Prostate gland (tissue), 2 donors: Measurements from ENCODE around the gene PRSS8. TPM values are rescaled to one million over a fixed set of nuclear protein-coding genes. Genes with fewer than 3 reads are reported as not detected.
"Not testable (repeated sequence)": the region's sequence is repeated elsewhere in the genome, so short reads cannot be mapped to it uniquely, and the experiment has no call there.

Experiments used
- DNase-seq: peaks from one replicate; pipeline ENCODE4 v3.0.0-alpha.2; 2019; ENCODE audit warnings: low spot score
- H3K27ac ChIP-seq, 2 donors: fragments of 200-600 bp; sonication (generic); 2 replicates each; pipeline ENCODE4 v1.5.1; 2017 to 2019
- H3K27me3 ChIP-seq: fragments of 200-600 bp; sonication (generic); replicated peaks from 2 replicates; pipeline ENCODE4 v1.5.1; 2019; ENCODE audit not compliant: insufficient read depth
- H3K36me3 ChIP-seq, 2 donors: fragments of 200-600 bp; sonication (generic); 1 replicate in 1 of 2; 2 replicates in 1 of 2; pipeline versions ENCODE4 v1.5.1 to v1.8.1; 2017 to 2019
- H3K4me1 ChIP-seq: fragments of 200-600 bp; sonication (generic); replicated peaks from 2 replicates; pipeline ENCODE4 v1.5.1; 2019
- H3K4me3 ChIP-seq, 2 donors: fragments of 200-600 bp; sonication (generic); 2 replicates each; pipeline ENCODE4 v1.5.1; 2017 to 2019
- H3K9me3 ChIP-seq: fragments of 200-600 bp; sonication (generic); 2 replicates; pipeline ENCODE4 v1.5.1; 2017
- CTCF ChIP-seq, 4 experiments: fragments of 200-600 bp in 2 of 4; fragments of 450-650 bp in 2 of 4; sonication (generic) in 2 of 4; IDR thresholded peaks; 1 replicate in 3 of 4; 2 replicates in 1 of 4; pipeline ENCODE4 v1.5.1; 2016 to 2019; ENCODE audit warnings: antibody characterized with exemption in 4 of 4, mild to moderate bottlenecking in 2 of 4, moderate library complexity in 2 of 4
- POLR2A ChIP-seq: fragments of 450-650 bp; IDR thresholded peaks from one replicate; pipeline ENCODE4 v1.6.1; 2016; ENCODE audit warnings: antibody characterized with exemption, mild to moderate bottlenecking
- POLR2AphosphoS5 ChIP-seq: sonication (generic); formaldehyde crosslinking; IDR thresholded peaks from one replicate; pipeline ENCODE4 v1.6.1; 2017; ENCODE audit warnings: antibody characterized with exemption
- WGBS: methylation state at CpG from one replicate; pipeline ENCODE4 v1.1.5; 2018; 5-methylcytosine and 5-hydroxymethylcytosine counted together
- intact Hi-C: fragments of 100-400 bp; cut with DNase I; formaldehyde crosslinking; loops from one replicate; pipeline ENCODE4 v1.14.2; 2022
- total RNA-seq, 2 donors: library from RNA; depleted of rRNA; stranded (reverse); fragments of >200 nt; gene quantifications; one replicate each; pipeline ENCODE4 v1.1.0, GENCODE V29; 2016

Gene PRSS8
- total RNA-seq, 2 donors from 2014 or later: 29.9 to 118 TPM

GRCh38 chr16:31143694-31144148 lies 8.2 kb upstream of the PRSS8 start:
- Histone ChIP-seq H3K4me3 (no peak overlapping the region), H3K27ac (no peak overlapping the region), H3K9me3 (no peaks in the 10 kb centered on the region), H3K4me1 (peaks cover 7% of the 10 kb centered on the region), H3K36me3 (no peaks in the 10 kb centered on the region), H3K27me3 (no peaks in the 10 kb centered on the region)
- DNase-seq: no peak
- TF ChIP-seq POLR2AphosphoS5 (no peak), CTCF (IDR thresholded peaks at IDR 0.05) (no peak), POLR2A (no peak)
- intact Hi-C loops: loop anchor here (5.0 kb wide), 2 partner anchors 36 to 51 kb away; partner anchors contain the start of genes BCKDK and VKORC1
- 92% methylated on average over 8 of the region's 8 CpGs for WGBS

- Histone ChIP-seq H3K36me3 (no peaks in the 10 kb centered on the region), H3K4me1 (peaks cover 7% of the 10 kb centered on the region), H3K27me3 (no peaks in the 10 kb centered on the region), H3K27ac (peak overlapping the region; percentile 80 to 82), H3K9me3 (no peaks in the 10 kb centered on the region), H3K4me3 (peak overlapping the region; percentile 30 to 51)
- TF ChIP-seq POLR2AphosphoS5 (no peak), CTCF (IDR thresholded peaks at IDR 0.05) (no peak), POLR2A (no peak)
- 57% methylated on average over 22 of the region's 22 CpGs for WGBS
- DNase-seq: no peak
- intact Hi-C loops: loop anchor here (5.0 kb wide), 2 partner anchors 36 to 51 kb away; partner anchors contain the start of genes BCKDK and VKORC1
These were observed 7.6 kb upstream of the PRSS8 start for GRCh38 chr16:31143011-31143693.

- Histone ChIP-seq H3K4me1 (peaks cover 7% of the 10 kb centered on the region), H3K9me3 (no peaks in the 10 kb centered on the region), H3K27ac (peak overlapping the region; percentile 80 to 82), H3K4me3 (peak overlapping the region; percentile 30 to 51), H3K36me3 (no peaks in the 10 kb centered on the region), H3K27me3 (no peaks in the 10 kb centered on the region)
- WGBS: 2% methylated on average over 59 of the region's 89 CpGs
- peak; percentile 97 to 100 (median 100) for TF ChIP-seq CTCF (IDR thresholded peaks at IDR 0.05)
- peak; percentile 61 for TF ChIP-seq POLR2A
- peak; percentile 90 for TF ChIP-seq POLR2AphosphoS5
- intact Hi-C loops: loop anchor here (1.0 to 5.0 kb wide), 3 partner anchors 35 to 50 kb away; partner anchors contain the start of genes BCKDK, FUS and VKORC1
- peak; percentile 99 for DNase-seq
These were observed 6.8 kb upstream of the PRSS8 start for GRCh38 chr16:31142109-31143010.

DNA sequence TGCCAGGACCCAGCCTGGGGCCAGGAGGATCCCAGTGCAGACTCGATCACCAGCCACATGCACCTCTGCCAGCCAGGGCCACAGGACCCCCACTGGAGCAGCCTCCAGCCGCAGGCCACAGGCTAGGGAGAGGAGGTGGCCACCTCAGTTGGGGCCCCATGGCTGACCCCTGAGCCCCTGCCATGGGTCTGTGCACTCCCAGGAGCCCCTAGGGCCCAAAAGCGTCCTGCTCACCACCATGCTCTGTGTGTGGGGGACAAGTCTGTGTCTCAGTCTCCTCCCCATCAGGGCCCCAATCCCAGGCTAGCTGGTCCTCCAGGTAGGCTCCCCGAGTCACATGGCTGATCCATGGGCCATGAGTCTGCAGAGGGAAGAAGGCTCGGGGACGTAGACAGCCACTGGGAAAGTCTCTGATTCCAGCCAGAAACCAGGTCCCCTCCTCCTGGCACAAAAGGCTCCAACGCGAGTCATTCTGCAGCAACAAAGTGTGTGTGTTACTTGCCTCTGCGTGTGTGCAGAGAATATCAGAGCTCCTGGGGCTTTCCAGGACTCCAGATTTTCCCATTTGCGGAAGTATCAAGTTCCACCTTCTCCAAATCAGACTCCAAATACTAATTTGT lies 6.1 kb upstream of the PRSS8 start:
- peak overlapping the region; percentile 80 to 82 for H3K27ac ChIP-seq
- WGBS: 10% methylated on average over 9 of the region's 10 CpGs
- H3K4me3 ChIP-seq: peak overlapping the region; percentile 5 to 51
- H3K9me3 ChIP-seq: no peaks in the 10 kb centered on the region
- DNase-seq: no peak
- peaks cover 7% of the 10 kb centered on the region for H3K4me1 ChIP-seq
- H3K27me3 ChIP-seq: no peaks in the 10 kb centered on the region
- TF ChIP-seq POLR2AphosphoS5 (no peak), POLR2A (no peak), CTCF (IDR thresholded peaks at IDR 0.05) (no peak)
- intact Hi-C loops: loop anchor here (1.0 to 5.0 kb wide), 3 partner anchors 34 to 49 kb away; partner anchors contain the start of genes BCKDK, FUS and VKORC1
- H3K36me3 ChIP-seq: no peaks in the 10 kb centered on the region

DNA sequence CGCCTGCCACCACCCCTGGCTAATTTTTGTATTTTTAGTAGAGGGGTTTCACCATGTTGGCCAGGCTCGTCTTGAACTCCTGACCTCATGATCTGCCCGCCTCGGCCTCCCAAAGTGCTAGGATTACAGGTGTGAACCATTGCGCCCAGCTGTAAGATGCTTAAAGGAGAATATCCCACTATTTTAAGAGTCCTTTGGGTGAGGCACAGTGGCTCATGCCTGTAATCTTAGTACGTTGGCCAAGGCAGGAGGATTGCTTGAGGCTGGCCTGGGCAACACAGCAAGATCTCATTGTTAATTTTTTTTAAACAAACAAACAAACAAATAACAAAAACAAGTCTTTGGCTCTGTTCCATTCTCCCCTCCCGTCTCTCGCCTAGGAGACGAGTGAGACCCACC lies 5.5 kb upstream of the PRSS8 start:
- peak overlapping the region; percentile 80 to 82 for H3K27ac ChIP-seq
- WGBS: 75% methylated on average over 9 of the region's 9 CpGs
- H3K4me3 ChIP-seq: not testable (repeated sequence)

More for the DNA sequence above, 5.5 kb upstream of the PRSS8 start:
- not testable (repeated sequence) for H3K4me1 ChIP-seq, H3K9me3 ChIP-seq, H3K27me3 ChIP-seq, DNase-seq, H3K36me3 ChIP-seq
- intact Hi-C loops: loop anchor here (5.0 kb wide), 2 partner anchors 34 to 49 kb away; partner anchors contain the start of genes BCKDK and VKORC1
